GM23248 (cell line): ENCODE results near the gene CCDC28A.

Experiments
- EZH2 ChIP-seq: fragments of 200-600 bp; sonication (generic); IDR thresholded peaks from 2 replicates; pipeline ENCODE4 v1.6.1; 2018; ENCODE audit warnings: antibody characterized with exemption, mild to moderate bottlenecking; ENCODE audit not compliant: insufficient read depth, poor library complexity, severe bottlenecking
- EZH2phosphoT487 ChIP-seq: fragments of 200-600 bp; sonication (generic); IDR thresholded peaks from 2 replicates; pipeline ENCODE4 v1.6.1; 2018; ENCODE audit warnings: antibody characterized with exemption, moderate library complexity, mild to moderate bottlenecking, low read depth; ENCODE audit not compliant: insufficient read depth

DNA sequence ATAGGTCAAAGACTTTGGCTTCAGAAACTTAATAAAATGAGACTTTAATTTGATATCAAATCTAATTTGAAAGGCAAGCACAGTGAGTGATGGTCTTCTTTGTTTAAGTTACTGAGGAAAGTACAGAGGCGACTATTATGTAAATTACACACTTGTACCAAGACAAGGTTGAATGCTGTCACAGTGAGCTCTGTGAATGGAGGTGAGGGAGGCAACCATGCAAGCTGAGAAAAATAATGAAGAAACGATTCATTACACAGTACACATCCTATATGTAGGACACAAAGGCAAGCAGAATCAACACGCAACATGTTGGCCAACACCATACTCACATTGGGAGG is 46.8 kb upstream of the CCDC28A start:
- TF ChIP-seq EZH2 (no peak), EZH2phosphoT487 (no peak)
